Measurements from ENCODE around the gene ZNF396.
A peak's percentile ranks its signal among the peaks of the same experiment; 100 is the strongest.

Gene ZNF396

GRCh38 chr18:35378574-35378896, 1.4 kb upstream of the ZNF396 start:
- Histone ChIP-seq H3K27me3 (ENCODE audit: insufficient read depth, poor library complexity, severe bottlenecking) (no peaks in the 10 kb centered on the region), H3K27ac (replicated peaks) (no peak overlapping the region), H3K4me3 (replicated peaks; ENCODE audit: insufficient read depth, low read length) (no peak overlapping the region)
- DNase-seq (ENCODE audit: low read depth in 1 of 2, low spot score in 1 of 2) = peak in 1 of 2 experiments; percentile 23
- no peak for TF ChIP-seq POLR2AphosphoS5 (IDR thresholded peaks at IDR 0.05; ENCODE audit: low read depth)
- no peak for TF ChIP-seq CTCF (IDR thresholded peaks at IDR 0.05; ENCODE audit: insufficient read depth, low read length)
- no peak for TF ChIP-seq REST (IDR thresholded peaks at IDR 0.05; ENCODE audit: insufficient replicate concordance, low read depth)
- no peak for TF ChIP-seq GABPA (IDR thresholded peaks at IDR 0.05; ENCODE audit: low read depth)
- no peak for TF ChIP-seq SPI1 (IDR thresholded peaks at IDR 0.05; ENCODE audit: borderline replicate concordance, low read depth)

GRCh38 chr18:35377875-35378573, 887 bp upstream of the ZNF396 start:
- Histone ChIP-seq H3K27me3 (ENCODE audit: insufficient read depth, poor library complexity, severe bottlenecking) (no peaks in the 10 kb centered on the region), H3K27ac (replicated peaks) (no peak overlapping the region), H3K4me3 (replicated peaks; ENCODE audit: insufficient read depth, low read length) (no peak overlapping the region)
- no peak for DNase-seq (ENCODE audit: low read depth in 1 of 2, low spot score in 1 of 2)
- TF ChIP-seq POLR2AphosphoS5 (IDR thresholded peaks at IDR 0.05; ENCODE audit: low read depth) = no peak
- TF ChIP-seq GABPA (IDR thresholded peaks at IDR 0.05; ENCODE audit: low read depth) = no peak
- no peak for TF ChIP-seq CTCF (IDR thresholded peaks at IDR 0.05; ENCODE audit: insufficient read depth, low read length)
- TF ChIP-seq SPI1 (IDR thresholded peaks at IDR 0.05; ENCODE audit: borderline replicate concordance, low read depth) = no peak
- no peak for TF ChIP-seq REST (IDR thresholded peaks at IDR 0.05; ENCODE audit: insufficient replicate concordance, low read depth)

GRCh38 chr18:35376393-35376741, 770 bp downstream of the ZNF396 start:
- Histone ChIP-seq H3K27me3 (ENCODE audit: insufficient read depth, poor library complexity, severe bottlenecking) (no peaks in the 10 kb centered on the region), H3K4me3 (replicated peaks; ENCODE audit: insufficient read depth, low read length) (peak overlapping the region; percentile 83), H3K27ac (replicated peaks) (peak overlapping the region; percentile 63)
- DNase-seq (ENCODE audit: low read depth in 1 of 2, low spot score in 1 of 2) = peak; percentile 50 to 82
- peak; percentile 75 for TF ChIP-seq POLR2AphosphoS5 (IDR thresholded peaks at IDR 0.05; ENCODE audit: low read depth)
- peak; percentile 30 for TF ChIP-seq REST (IDR thresholded peaks at IDR 0.05; ENCODE audit: insufficient replicate concordance, low read depth)
- TF ChIP-seq CTCF (IDR thresholded peaks at IDR 0.05; ENCODE audit: insufficient read depth, low read length) = no peak
- TF ChIP-seq SPI1 (IDR thresholded peaks at IDR 0.05; ENCODE audit: borderline replicate concordance, low read depth) = peak; percentile 92
- TF ChIP-seq GABPA (IDR thresholded peaks at IDR 0.05; ENCODE audit: low read depth) = no peak
